ENCODE data around the gene PRSS8.

Gene PRSS8

DNA sequence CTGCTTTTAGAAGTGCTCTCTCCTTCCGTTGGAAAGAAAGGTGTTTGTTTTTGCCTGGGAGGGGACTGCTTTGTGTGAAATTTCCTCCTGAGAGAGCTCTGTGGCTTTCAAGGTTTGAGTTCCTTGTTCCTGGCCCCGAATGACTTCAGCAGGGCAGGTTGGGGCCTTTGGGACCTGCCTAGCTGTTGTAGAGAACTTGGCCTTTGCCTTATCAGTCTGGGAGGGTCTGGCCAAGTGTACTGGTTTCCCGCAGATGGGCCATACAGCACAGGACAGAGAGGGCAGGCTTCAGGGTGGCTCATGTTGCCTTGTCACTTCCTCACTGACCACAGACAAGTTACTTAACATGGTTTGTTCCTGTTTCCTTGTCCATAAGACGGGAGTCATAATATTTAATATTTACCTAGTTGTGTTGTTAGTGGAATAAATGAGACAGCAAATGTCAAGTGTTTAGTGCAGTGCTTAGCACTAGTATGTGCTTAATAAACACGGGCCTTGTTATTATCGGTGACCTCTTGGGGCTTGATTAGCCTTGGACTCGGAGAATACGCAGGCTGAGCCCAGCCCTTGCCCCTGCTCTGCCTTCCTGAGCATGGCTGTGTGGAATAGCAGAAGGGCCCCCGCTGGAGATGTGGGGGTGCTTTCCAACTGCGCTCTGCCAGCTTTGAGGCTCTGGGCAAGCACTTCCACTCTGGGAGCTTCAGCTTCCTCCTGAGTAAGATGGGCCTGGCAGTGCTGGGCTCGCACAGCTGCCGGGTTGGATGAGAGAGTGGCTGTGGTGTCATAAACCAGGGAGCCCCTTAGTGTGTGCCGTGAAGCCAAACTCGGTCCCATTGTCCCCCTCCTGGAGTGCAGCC lies 6.6 kb downstream of the PRSS8 start:
- Mint-ChIP-seq H3K4me3 (no peak overlapping the region), H3K9me3 (no peaks in the 10 kb centered on the region), H3K36me3 (peaks cover 15% of the 10 kb centered on the region), H3K4me1 (no peaks in the 10 kb centered on the region), H3K27ac (no peak overlapping the region), H3K27me3 (no peaks in the 10 kb centered on the region)
- ATAC-seq (ENCODE audit: low read depth) (no peak), DNase-seq (ENCODE audit: low spot score in 2 of 2) (no peak)

DNA sequence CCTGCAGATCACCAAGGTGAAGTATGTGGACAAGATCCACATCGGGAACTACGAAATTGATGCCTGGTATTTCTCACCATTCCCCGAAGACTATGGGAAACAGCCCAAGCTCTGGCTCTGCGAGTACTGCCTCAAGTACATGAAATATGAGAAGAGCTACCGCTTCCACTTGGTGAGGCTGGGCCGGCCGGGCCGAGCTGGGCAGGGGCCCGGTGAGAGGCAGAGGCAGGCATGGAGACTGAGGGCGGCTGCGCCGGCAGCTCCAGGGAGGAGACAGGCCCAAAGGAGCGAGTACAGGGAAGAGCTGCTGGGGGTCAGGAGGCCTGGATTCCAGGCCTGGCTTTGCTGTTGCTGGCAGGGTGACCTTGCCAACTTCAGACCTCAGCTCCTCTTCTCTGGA lies 8.3 kb downstream of the PRSS8 start:
- no peak overlapping the region for H3K4me3 Mint-ChIP-seq
- no peaks in the 10 kb centered on the region for H3K9me3 Mint-ChIP-seq
- DNase-seq (ENCODE audit: low spot score in 2 of 2) (no peak), ATAC-seq (ENCODE audit: low read depth) (no peak)
- H3K4me1 Mint-ChIP-seq = no peaks in the 10 kb centered on the region
- H3K36me3 Mint-ChIP-seq = peaks cover 16% of the 10 kb centered on the region
- H3K27me3 Mint-ChIP-seq = no peaks in the 10 kb centered on the region
- H3K27ac Mint-ChIP-seq = no peak overlapping the region

DNA sequence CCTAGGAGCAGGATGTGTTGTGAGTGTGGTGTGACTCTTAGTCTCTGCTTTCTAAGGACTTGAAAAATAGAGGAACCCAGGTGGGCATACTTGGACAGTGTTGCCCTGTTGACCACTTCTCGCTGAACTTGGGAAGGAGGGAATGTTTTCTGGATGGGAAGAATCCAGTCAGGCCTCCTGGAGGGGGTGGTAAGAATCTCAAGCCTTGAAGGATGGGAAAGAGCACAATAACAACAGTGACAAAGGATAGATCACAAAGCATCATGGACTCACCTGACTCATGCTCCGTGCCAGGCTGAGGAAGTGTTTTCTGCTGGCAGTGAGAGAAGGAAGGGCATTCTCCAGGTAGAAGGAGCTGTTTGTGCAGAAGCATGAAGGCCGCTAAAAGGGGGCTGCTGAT lies 9.7 kb downstream of the PRSS8 start:
- Mint-ChIP-seq H3K4me1 (no peaks in the 10 kb centered on the region), H3K36me3 (peaks cover 19% of the 10 kb centered on the region), H3K27ac (no peak overlapping the region), H3K4me3 (no peak overlapping the region), H3K9me3 (no peaks in the 10 kb centered on the region), H3K27me3 (no peaks in the 10 kb centered on the region)
- ATAC-seq (ENCODE audit: low read depth) (no peak), DNase-seq (ENCODE audit: low spot score in 2 of 2) (no peak)

DNA sequence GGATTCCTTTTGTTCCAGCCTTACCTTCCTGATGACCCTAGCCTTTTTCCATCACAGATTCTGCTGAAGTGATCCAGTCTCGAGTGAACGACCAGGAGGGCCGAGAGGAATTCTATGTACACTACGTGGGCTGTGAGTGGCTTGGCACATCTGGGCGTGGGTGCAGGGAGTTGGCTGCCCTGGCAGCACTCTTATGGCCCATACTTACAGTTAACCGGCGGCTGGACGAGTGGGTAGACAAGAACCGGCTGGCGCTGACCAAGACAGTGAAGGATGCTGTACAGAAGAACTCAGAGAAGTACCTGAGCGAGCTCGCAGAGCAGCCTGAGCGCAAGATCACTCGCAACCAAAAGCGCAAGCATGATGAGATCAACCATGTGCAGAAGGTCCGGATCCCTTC lies 15.4 kb downstream of the PRSS8 start:
- no peaks in the 10 kb centered on the region for H3K9me3 Mint-ChIP-seq
- DNase-seq (ENCODE audit: low spot score in 2 of 2) (no peak), ATAC-seq (ENCODE audit: low read depth) (no peak)
- H3K4me3 Mint-ChIP-seq = no peak overlapping the region
- H3K4me1 Mint-ChIP-seq = peaks cover 9% of the 10 kb centered on the region
- H3K27ac Mint-ChIP-seq = no peak overlapping the region
- H3K27me3 Mint-ChIP-seq = no peaks in the 10 kb centered on the region
- peaks cover 18% of the 10 kb centered on the region for H3K36me3 Mint-ChIP-seq

DNA sequence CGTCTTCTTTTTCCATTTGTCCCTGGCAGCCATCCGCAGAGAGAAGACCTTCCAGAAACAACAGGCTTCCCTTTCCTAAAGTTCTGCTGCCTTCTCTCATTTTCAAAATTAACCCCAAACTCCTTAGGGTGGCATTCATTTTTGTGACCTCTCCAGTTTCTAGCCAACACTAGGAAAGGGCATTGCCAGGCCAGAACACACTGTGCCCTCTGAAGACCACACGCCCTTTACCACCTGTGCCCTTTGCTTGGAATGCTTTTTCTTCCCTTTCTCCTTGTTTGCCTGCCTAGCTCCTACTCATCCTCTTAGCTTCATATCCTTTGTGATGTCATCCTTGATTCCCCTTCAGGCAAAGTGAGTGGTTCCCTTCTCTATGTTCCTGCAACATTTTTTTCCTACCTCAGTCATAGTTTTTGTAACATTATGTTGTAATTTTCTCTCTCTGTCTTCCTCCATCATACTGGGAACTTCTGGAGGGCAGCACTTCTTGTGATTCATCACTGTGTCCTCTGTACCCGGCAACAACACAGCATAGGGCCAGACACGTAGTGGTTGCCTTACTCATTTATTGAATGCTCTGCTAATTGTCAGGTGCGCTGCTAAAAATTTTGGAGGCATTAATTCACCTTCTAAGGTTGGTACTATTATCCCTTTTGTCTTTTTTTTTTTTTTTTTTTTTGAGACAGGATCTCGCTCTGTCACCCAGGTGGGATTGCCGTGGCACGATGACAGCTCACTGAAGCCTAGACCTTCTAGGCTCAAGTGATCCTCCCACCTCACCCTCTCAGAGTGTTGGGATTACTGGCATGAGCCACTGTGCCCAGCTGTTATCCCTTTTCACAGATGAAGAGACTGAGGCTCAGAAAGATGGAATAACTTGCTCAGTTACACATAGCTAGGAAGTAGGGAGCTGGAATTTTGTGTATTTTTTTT lies 17.0 kb downstream of the PRSS8 start:
- Mint-ChIP-seq H3K27me3 (no peaks in the 10 kb centered on the region), H3K4me3 (peak overlapping the region; percentile 71), H3K36me3 (peaks cover 18% of the 10 kb centered on the region), H3K9me3 (no peaks in the 10 kb centered on the region), H3K4me1 (peaks cover 11% of the 10 kb centered on the region), H3K27ac (peak overlapping the region; percentile 70)
- DNase-seq (ENCODE audit: low spot score in 2 of 2) (no peak), ATAC-seq (ENCODE audit: low read depth) (no peak)

DNA sequence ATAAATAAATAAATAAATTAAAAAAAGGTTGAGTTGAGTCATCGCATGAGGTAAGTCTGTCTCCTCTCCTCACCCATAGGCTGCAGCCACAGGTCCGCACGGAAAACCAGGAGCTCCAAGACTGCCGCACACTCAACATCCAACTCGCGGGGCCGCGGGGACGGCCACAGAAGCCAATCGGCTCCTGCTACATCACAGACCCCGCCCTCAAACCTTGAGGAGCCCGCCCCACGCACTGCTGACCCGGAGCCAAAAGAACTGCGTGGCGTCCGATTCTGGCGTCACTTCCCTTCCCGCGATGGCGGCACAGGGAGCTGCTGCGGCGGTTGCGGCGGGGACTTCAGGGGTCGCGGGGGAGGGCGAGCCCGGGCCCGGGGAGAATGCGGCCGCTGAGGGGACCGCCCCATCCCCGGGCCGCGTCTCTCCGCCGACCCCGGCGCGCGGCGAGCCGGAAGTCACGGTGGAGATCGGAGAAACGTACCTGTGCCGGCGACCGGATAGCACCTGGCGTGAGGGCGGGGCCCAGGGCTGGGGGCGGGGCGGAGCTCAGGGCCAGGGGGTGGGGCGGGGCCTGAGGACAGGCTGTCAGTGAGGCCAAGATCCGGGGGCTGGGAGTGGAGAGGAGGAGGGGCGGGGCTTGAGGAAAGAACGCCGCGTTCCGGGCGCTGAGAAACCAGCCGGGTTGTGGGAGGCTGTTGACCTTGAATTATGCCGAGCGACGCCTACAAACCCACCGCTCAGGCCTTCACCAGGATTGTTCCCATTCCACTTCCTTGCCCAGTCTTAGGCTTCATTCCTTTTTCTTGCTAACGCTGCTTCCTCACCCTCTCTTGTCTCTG lies 17.9 kb downstream of the PRSS8 start, which contains the start of gene KAT8:
Gene KAT8 (plus strand): TSS at position 281 of the 839 bp plus-strand sequence. CDS start 18 bp downstream, at position 299.
- peak; percentile 90 for ATAC-seq (ENCODE audit: low read depth)
- DNase-seq (ENCODE audit: low spot score in 2 of 2) = peak; percentile 94 to 97
- Mint-ChIP-seq H3K27ac (peak within 1 kb of the TSS; percentile 70), H3K36me3 (peaks cover 18% of the 10 kb centered on the region), H3K4me3 (peak within 1 kb of the TSS; percentile 71), H3K27me3 (no peaks in the 10 kb centered on the region), H3K9me3 (no peaks in the 10 kb centered on the region), H3K4me1 (peaks cover 11% of the 10 kb centered on the region)

DNA sequence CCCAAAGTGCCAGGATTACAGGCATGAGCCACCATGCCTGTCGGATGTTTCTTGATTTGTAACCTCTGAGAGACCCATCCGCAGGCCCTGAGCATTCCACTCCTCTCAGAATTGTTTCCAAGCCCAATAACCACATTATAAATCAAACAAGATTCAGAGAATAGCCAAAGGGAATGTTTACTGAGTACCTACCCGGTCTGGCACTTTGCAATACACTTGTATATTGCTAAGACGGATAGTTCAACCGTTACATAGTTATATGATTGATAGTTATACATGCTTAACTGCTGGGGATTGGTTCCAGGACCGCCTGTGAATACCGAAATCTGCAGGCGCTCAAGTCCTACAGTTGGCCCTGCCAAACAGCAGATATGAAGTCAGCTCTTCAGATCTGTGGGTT lies 21.1 kb downstream of the PRSS8 start:
- Mint-ChIP-seq H3K27ac (peak overlapping the region; percentile 50), H3K4me3 (no peak overlapping the region), H3K36me3 (peaks cover 4% of the 10 kb centered on the region), H3K4me1 (peaks cover 13% of the 10 kb centered on the region), H3K27me3 (no peaks in the 10 kb centered on the region), H3K9me3 (no peaks in the 10 kb centered on the region)
- ATAC-seq (ENCODE audit: low read depth) = no peak
- DNase-seq (ENCODE audit: low spot score in 2 of 2) = no peak

DNA sequence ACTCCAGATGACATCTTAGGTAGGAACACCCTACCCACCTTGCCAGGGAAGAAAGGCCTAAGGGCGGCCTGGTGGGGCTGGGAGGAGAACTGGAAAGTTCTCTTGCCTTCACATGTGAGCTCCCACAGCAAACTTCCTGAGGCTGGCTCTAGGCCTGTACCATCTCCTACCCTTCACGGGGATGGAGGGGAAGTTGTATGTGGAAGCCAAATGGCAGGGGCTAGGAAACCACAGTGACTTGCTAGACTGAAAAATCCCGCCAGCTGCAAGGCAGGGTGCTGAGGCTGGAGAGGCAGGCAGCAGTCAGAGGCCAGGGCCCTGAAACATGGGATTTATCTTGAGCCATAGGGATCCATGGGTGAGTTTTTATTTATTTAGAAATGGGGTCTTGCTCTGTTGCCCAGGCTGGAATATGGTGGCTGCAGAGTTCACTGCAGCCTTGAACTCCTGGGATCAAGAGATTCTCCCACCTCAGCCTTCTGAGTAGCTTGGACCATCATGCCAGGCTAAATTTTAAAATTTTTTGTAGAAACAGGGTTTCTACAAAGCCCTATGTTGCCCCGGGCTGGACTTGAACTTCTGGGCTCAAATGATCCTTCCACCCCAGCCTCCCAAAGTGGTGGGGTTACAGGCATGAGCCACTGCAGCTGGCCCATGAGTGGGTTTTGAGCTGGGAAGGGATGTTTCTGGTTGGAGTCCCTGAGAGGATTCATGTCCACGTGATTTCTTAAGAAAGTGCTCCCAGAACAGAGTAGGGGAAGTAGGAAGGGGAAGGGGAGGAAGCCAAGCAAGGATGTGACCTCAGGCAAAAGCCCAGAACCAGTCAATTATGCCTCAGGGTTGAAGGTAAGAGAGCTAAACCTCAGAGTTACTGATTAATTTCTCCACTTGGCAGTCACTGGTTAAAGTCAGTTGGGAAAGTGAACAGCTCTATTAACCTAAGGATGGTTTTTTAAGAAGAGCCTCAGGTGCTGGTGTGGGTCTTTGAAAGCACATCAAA lies 22.1 kb downstream of the PRSS8 start:
- DNase-seq (ENCODE audit: low spot score in 2 of 2) = no peak
- H3K4me1 Mint-ChIP-seq = peaks cover 14% of the 10 kb centered on the region
- no peaks in the 10 kb centered on the region for H3K27me3 Mint-ChIP-seq
- no peak for ATAC-seq (ENCODE audit: low read depth)
- no peaks in the 10 kb centered on the region for H3K9me3 Mint-ChIP-seq
- peak overlapping the region; percentile 69 for H3K27ac Mint-ChIP-seq
- H3K4me3 Mint-ChIP-seq = no peak overlapping the region
- H3K36me3 Mint-ChIP-seq = peaks cover 3% of the 10 kb centered on the region

DNA sequence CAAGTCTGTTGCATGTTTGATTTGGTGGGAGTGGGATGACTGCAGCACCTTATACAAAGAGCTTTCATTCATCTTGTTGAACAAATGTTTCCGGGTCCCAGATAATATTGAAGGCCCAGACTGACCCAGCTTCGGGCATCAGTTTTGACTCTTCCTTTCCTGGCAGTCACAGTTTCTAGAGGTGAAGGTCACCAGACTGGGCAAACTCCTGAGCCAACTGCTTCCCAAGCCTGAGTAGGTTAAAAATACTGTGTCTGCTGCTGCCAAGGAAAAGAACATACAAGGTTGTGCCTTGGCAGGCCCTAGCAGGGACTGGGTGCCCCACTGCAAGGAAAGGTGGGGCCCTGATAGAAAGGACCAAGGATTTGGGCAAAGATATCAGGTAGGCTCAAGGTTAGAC lies 22.8 kb downstream of the PRSS8 start:
- H3K27me3 Mint-ChIP-seq = no peaks in the 10 kb centered on the region
- H3K9me3 Mint-ChIP-seq = no peaks in the 10 kb centered on the region
- H3K4me3 Mint-ChIP-seq = no peak overlapping the region
- H3K4me1 Mint-ChIP-seq = peaks cover 14% of the 10 kb centered on the region
- DNase-seq (ENCODE audit: low spot score in 2 of 2) (no peak), ATAC-seq (ENCODE audit: low read depth) (no peak)
- H3K27ac Mint-ChIP-seq = peak overlapping the region; percentile 69
- peaks cover 3% of the 10 kb centered on the region for H3K36me3 Mint-ChIP-seq

DNA sequence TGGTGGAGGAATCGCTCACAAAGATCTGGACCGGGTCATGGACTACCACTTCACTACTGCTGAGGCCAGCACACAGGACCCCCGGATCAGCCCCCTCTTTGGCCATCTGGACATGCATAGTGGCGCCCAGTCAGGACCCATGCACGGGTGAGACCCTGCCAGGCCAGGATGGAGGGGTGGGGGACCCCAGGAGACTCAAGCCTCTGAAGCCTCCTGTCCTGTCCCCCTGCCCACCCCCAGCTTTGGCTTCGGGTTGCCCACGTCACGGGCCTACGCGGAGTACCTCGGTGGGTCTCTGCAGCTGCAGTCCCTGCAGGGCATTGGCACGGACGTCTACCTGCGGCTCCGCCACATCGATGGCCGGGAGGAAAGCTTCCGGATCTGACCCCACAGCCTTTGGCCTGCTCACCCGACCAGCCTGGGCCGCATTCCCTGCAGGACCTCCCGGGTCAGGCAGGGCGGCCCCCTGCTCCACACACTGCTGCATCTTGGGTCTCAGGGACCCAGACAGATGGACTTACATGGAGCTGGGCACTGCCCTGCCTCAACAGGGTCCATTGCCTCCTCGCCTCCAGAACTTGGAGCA lies 23.6 kb downstream of the PRSS8 start:
- ATAC-seq (ENCODE audit: low read depth) (no peak), DNase-seq (ENCODE audit: low spot score in 2 of 2) (no peak)
- Mint-ChIP-seq H3K4me1 (peaks cover 16% of the 10 kb centered on the region), H3K9me3 (no peaks in the 10 kb centered on the region), H3K36me3 (peaks cover 3% of the 10 kb centered on the region), H3K4me3 (no peak overlapping the region), H3K27ac (no peak overlapping the region), H3K27me3 (no peaks in the 10 kb centered on the region)

DNA sequence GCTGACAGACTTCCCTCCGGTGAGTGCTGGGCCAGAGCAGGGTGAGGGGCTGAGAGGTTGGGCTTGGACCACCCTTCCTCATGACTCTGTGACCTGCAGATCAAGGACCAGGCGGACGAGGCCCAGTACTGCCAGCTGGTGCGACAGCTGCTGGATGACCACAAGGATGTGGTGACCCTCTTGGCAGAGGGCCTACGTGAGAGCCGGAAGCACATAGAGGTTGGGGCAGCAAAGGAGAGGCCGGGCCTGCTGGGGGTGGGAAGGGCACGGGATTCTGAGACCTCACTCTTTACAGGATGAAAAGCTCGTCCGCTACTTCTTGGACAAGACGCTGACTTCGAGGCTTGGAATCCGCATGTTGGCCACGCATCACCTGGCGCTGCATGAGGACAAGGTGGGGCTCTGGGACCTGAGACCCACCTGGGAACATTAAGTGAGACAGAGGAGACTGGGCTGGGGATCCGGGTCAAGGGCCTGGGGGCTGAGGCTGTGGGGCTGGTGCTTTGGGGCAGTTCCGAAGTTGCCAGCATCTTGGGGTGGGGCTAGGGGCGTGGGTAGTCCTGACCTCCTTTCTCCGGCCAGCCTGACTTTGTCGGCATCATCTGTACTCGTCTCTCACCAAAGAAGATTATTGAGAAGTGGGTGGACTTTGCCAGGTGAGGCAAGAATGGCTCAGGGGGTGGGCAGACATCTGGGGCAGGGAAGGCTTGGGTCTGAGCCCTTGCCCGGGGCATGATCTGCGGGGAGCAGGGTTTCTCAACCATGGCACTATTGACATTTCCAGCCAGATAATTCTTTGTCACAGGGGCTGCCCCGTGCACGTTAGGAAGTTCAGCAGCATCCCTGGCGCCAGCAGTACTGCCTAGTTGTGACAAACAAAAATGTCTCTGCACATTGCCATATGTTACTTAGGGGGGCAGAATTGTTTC lies 25.2 kb downstream of the PRSS8 start:
- H3K27ac Mint-ChIP-seq = no peak overlapping the region

DNA sequence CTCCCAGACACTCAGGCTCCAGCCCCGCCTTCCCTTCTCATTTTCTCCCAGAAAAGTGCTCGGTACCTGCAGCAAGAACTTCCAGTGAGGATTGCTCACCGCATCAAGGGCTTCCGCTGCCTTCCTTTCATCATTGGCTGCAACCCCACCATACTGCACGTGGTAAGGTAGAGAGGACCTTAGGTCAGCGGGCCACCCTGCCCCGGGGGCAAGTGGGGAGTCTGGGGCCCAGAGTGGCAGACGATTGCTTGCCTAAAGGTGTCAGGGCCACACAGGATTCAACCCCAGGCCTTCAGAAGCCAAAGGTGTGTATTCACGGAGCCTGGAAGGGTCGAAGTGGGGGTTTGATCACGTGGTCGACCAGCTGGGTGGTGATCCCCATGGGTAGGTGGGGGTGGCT lies 25.9 kb downstream of the PRSS8 start:
- Mint-ChIP-seq H3K9me3 (no peaks in the 10 kb centered on the region), H3K27me3 (no peaks in the 10 kb centered on the region), H3K4me1 (peaks cover 18% of the 10 kb centered on the region), H3K4me3 (peak overlapping the region; percentile 79), H3K27ac (no peak overlapping the region), H3K36me3 (peaks cover 3% of the 10 kb centered on the region)
- DNase-seq (ENCODE audit: low spot score in 2 of 2) (no peak), ATAC-seq (ENCODE audit: low read depth) (no peak)

More for the DNA sequence above, 25.2 kb downstream of the PRSS8 start:
- ATAC-seq (ENCODE audit: low read depth) (no peak), DNase-seq (ENCODE audit: low spot score in 2 of 2) (no peak)
- Mint-ChIP-seq H3K4me1 (peaks cover 20% of the 10 kb centered on the region), H3K4me3 (peak overlapping the region; percentile 41), H3K36me3 (peaks cover 3% of the 10 kb centered on the region), H3K27me3 (no peaks in the 10 kb centered on the region), H3K9me3 (no peaks in the 10 kb centered on the region)
